Astrocyte of the hippocampus (primary cell): ENCODE measurements around the gene CHAC1.
"Not testable (repeated sequence)": the region's sequence is repeated elsewhere in the genome, so short reads cannot be mapped to it uniquely, and the experiment has no call there.

Experiments
- DNase-seq: peaks from one replicate; pipeline ENCODE4 v3.0.0; 2011; ENCODE audit warnings: low read depth, low spot score

CHAC1 gene

DNA sequence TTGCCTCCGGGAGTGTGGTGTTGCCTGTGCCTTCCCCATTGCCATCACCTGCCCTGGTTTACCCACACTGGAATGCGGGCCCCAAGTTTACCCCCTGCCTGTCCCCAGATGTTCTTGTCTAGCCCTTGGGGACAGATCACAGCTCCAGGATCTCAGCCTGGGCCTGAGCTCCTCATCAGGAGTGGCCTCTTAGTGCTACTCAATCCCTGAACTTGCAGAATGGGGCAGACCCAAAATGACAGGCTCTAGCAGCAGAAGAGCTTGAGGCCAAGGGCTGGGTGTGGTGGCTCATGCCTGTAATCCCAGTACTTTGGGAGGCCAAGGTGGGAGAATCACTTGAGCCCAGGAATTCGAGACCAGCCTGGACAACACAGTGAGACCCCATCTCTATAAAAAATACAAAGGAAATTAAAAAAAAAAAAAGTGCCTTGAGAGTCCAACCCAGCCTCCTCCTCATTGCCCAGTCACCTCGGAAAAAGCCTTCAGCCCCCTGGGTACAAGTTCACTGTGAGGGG, 3.8 kb downstream of the CHAC1 start:
- DNase-seq, result no peak

GRCh38 chr15:40957581-40958051, 4.3 kb downstream of the CHAC1 start:
- DNase-seq, result peak; percentile 60

DNA sequence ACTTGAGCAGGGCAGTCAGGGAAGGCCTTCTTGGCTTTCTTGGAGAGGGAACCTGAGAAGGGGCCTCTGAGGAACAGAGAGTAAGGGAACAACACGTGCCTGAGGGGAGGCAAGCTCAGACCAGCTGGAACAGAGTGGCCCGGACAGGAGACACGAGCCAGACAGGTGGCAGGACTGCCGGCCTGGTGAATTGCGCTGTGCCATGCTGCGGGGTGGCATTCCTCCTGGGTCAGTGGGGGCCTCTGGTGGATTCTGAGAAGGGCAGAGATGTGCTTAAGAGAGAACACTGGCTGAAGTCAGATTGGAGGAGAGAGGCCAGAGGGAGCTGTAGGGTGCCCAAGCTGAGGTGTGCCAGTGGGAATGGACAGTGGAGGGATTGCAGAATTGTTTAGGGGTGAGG, 4.9 kb downstream of the CHAC1 start:
- no peak for DNase-seq

GRCh38 chr15:40958723-40959122, 5.5 kb downstream of the CHAC1 start:
- no peak for DNase-seq

- DNase-seq, result no peak
Observed at GRCh38 chr15:40959331-40960141, 6.3 kb downstream of the CHAC1 start.

DNA sequence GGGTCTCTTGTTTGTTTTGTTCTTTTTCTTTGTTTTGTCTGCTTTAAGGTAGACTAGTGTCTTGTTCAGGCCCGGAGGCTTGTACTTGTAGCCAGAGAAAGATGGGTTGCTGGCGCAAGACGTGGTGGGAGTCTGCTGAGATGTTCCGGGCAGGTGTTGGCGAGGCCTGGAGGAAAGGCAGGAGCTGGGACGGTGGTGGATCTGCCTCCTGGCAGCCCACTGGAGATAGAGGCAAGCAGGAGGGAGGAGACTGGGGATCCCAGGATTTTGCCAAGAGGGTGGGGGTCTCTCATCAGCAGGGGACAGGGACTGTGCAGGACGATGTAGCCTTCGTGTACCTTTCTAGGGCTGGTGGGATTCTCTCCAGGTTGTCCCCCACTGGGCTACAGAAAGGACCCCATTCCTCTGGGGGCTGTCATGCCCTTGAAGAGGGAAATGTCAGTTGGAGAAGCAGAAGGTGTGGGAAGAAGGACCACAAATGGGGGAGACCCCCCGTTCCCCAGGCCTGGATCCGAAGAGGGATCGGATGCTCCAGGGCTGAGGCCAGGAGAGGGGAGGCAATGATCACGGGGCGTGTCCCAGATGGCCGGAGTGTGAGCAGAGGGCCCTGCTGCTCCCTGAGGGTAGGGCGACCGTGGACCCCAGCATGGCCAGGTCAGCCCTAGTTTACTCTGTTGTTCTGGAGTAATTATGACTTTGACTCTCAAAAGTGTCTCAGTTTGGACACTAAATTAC, 7.0 kb downstream of the CHAC1 start:
- no peak for DNase-seq

GRCh38 chr15:40960925-40961324, 7.7 kb downstream of the CHAC1 start:
- no peak for DNase-seq

GRCh38 chr15:40961740-40962139, 8.5 kb downstream of the CHAC1 start:
- not testable (repeated sequence) for DNase-seq

DNA sequence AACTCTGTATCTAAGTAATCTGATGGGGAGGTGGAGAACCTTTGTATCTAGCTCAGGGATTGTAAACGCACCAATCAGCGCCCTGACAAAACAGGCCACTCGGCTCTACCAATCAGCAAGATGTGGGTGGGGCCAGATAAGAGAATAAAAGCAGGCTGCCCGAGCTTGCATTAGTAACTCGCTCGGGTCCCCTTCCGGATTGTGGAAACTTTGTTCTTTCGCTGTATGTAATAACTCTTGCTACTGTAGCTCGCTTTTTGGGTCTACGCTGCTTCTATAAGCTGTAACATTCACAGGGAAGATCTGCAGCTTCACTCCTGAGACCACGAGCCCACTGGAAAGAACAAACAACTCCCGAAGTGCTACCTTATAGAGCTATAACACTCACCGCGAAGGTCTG, 9.0 kb downstream of the CHAC1 start:
- DNase-seq, result not testable (repeated sequence)

GRCh38 chr15:40963201-40963600, 9.9 kb downstream of the CHAC1 start:
- DNase-seq, result no peak

DNA sequence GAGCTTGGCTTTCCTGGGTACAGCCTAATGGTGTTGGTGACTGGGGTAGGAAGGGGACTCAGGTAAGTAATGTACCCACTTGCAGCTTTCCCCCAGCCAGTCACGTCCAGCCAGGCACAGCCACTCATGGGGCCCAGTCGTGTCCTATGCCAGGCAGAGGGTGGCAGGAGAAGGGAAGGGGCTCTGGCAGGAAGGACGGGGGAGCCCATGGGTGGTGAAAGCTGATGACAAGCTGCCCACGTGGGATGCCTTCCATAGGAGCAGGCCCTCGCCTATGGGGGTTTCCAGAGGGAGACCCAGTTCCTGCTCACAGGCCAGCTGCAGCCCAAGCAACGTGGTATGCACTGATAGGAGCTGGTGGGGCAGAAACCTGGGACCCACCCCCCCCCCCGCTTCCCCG, 10.7 kb downstream of the CHAC1 start:
- DNase-seq, result no peak

GRCh38 chr15:40964634-40965033, 11.4 kb downstream of the CHAC1 start:
- DNase-seq, result no peak

GRCh38 chr15:40968290-40969085, 15.2 kb downstream of the CHAC1 start:
- no peak for DNase-seq

- DNase-seq, result no peak
Observed at GRCh38 chr15:40969363-40969762, 16.1 kb downstream of the CHAC1 start.

GRCh38 chr15:40974879-40975278, 21.6 kb downstream of the CHAC1 start:
- no peak for DNase-seq

DNA sequence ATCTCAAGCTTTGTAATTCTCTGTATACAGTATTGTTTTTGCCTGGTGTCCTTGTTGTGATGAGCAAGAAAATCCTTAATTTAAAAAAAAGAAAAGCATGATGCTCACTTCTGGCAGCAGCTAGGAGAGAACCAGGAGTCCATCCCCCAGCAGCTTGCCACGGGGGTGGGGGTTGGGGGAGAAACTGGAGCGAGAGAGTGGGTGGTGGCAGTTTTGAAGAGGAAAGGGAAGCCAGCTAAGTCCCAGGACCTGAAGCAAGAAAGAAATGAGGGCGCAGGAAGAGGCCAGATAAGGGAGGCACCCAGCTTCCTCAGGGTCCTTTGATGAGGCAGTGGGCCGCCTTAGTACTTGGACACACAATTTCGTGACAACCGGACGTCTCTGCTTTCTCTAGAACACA, 23.5 kb downstream of the CHAC1 start:
- no peak for DNase-seq

DNA sequence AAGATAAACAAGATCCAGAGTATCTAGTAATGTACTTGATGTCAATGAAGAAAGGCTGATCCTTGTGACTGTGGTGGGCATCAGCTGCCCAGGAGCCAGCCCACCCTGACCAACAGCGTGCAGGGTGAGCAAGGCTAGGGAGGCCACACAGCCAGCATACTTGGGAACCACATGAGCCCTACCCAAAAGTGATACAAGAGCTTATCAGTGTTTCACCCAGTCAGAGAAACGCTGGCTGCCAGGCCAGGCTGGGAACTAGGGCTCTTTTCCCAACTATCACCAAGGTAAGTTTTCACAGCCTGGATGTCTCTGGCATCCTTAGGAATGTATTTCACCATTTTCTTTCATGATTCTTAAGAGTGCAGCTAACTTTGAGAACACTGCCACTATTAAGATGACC, 24.9 kb downstream of the CHAC1 start:
- DNase-seq, result no peak

DNA sequence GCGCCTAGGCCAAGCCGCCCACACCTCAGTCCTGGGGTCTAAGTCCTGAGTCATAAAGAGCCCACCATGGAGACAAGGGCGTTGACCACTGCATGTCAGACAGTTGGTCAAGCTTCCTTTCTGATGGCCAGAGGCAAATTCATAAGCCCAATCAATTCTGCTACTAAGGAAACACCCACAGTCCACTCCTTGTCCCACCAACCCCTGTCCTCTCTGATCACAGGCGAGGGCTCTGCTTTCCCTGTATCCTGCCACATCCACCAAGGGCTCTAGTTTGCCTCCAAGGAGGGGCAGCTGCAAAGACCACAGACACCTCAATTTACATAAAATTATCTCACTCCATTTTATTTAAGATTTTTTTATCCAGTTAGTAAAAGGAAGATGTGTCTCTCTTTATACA, 25.3 kb downstream of the CHAC1 start:
- DNase-seq, result no peak

GRCh38 chr15:40981186-40981585, 27.9 kb downstream of the CHAC1 start:
- DNase-seq, result no peak

- peak; percentile 81 for DNase-seq
Observed at GRCh38 chr15:40982855-40983254, 29.6 kb downstream of the CHAC1 start.

GRCh38 chr15:40984406-40984805, 31.1 kb downstream of the CHAC1 start:
- DNase-seq, result no peak

- DNase-seq, result peak; percentile 67
Observed at GRCh38 chr15:40984964-40985363, 31.7 kb downstream of the CHAC1 start.
